ENCODE data around the gene KRTAP19-3. TPM values are rescaled to one million over a fixed set of nuclear protein-coding genes. Genes with fewer than 3 reads are reported as not detected.
"Not testable (repeated sequence)": the region's sequence is repeated elsewhere in the genome, so short reads cannot be mapped to it uniquely, and the experiment has no call there.

KRTAP19-3 gene
- total RNA-seq (2021; fragmentation: NEBNext Ultra II Directional; extraction: Animal tissue kit (Norgen Biotek cat#: 25700)): not detected
- long read RNA-seq: 0 reads

DNA sequence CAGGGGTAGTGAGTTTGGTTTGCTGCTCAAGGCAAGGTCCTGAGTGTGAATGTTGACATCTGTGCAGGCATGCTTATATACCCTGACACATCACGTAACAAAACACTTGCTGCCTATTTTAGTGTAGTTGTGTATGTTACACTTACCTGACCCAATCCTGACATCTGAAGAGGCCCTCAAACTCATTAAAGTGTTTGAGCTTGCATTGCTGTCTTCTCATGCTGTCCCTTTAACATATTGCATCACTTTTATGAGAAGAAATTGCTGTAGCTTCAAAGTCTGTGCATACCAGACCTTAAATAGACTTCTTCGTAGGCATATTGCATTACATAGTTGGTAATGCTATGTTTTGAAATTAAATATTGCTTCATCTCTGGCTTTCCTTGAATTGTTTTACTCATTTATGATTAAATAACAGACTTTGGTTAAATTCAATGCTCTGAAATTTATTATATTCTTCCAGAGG, at the start of gene KRTAP19-3:
TSS of gene KRTAP19-3 (minus strand) at position 51 of the 466 bp plus-strand sequence. CDS start 56 bp downstream, outside the sequence.
- DNase-seq: no peak
- H3K27ac Mint-ChIP-seq: no peak within 1 kb of the TSS

DNA sequence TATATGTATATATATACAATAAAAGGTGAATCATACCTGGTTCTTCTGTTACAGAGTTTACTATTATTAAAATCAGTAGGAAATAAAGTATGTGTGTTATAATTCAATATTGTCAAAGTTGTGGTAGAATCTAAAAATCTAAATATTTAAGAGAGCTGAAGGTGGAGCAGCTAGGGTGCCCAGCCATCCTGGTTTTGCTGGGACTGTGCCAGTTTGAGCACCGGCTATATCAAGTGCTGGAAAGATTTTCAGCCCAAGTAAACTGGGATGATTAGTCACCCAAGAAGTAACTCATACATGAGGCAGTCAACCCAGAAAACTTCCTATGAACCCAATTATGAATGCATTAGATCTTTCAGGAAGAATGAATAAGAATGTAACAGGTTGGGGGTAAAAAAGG, 27.1 kb upstream of the KRTAP19-3 start:
- H3K27me3 Mint-ChIP-seq (ENCODE audit: insufficient read depth): no peaks in the 10 kb centered on the region
- no peaks in the 10 kb centered on the region for H3K4me1 Mint-ChIP-seq (ENCODE audit: low read depth)
- H3K36me3 Mint-ChIP-seq (ENCODE audit: low read depth): peaks cover 12% of the 10 kb centered on the region; the same call in 1 of the 2 replicates
- TF ChIP-seq CTCF (IDR thresholded peaks at IDR 0.05): no peak
- no peak for DNase-seq
- no peak overlapping the region for H3K27ac Mint-ChIP-seq
- peaks cover 29% of the 10 kb centered on the region for H3K9me3 Mint-ChIP-seq
- no peak overlapping the region for H3K4me3 Mint-ChIP-seq

More for the DNA sequence above, at the start of gene KRTAP19-3:
- Mint-ChIP-seq H3K4me1 (ENCODE audit: low read depth) (no peaks in the 10 kb centered on the region), H3K27me3 (ENCODE audit: insufficient read depth) (no peaks in the 10 kb centered on the region), H3K4me3 (no peak within 1 kb of the TSS), H3K9me3 (peaks cover 33% of the 10 kb centered on the region), H3K36me3 (ENCODE audit: low read depth) (0 out of 2 replicates have a peak, but pooled peaks cover 4% of the 10 kb centered on the region)
- no peak for TF ChIP-seq CTCF (IDR thresholded peaks at IDR 0.05)

- Mint-ChIP-seq H3K9me3 (peaks cover 40% of the 10 kb centered on the region), H3K4me3 (no peak overlapping the region), H3K27me3 (ENCODE audit: insufficient read depth) (no peaks in the 10 kb centered on the region), H3K4me1 (ENCODE audit: low read depth) (no peaks in the 10 kb centered on the region), H3K27ac (no peak overlapping the region), H3K36me3 (ENCODE audit: low read depth) (peaks cover 12% of the 10 kb centered on the region; the same call in 1 of the 2 replicates)
- no peak for TF ChIP-seq CTCF (IDR thresholded peaks at IDR 0.05)
- no peak for DNase-seq
Measured at GRCh38 chr21:30515681-30516080, 23.9 kb upstream of the KRTAP19-3 start.

DNA sequence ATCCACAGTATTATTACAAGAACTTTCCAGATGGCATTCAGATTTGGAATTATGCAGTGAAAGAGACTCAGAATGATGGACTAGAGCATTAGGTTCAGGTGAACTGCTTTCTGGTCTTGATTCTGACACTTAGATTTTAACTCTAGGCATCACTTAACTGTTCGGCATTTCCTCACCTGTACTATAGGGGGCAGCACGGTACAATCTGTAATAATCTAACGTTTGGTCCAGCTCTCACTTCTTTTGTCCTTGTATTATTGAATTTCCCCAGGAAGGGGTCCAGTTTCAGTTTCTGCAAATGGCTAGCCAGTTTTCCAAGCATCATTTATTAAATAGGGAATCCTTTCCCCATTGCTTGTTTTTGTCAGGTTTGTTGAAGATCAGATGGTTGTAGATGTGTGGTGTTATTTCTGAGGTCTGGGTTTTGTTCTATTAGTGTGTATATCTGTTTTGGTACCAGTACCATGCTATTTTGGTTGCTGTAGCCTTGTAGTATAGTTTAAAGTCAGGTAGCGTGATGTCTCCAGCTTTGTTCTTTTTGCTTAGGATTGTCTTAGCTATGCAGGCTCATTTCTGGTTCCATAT, 13.9 kb upstream of the KRTAP19-3 start:
- TF ChIP-seq CTCF (IDR thresholded peaks at IDR 0.05): 0 out of 2 replicates have a peak, but pooled peaks have one; percentile 10
- peaks cover 59% of the 10 kb centered on the region for H3K9me3 Mint-ChIP-seq
- not testable (repeated sequence) for H3K27ac Mint-ChIP-seq; DNase-seq; H3K4me3 Mint-ChIP-seq; H3K36me3 Mint-ChIP-seq (ENCODE audit: low read depth); H3K27me3 Mint-ChIP-seq (ENCODE audit: insufficient read depth); H3K4me1 Mint-ChIP-seq (ENCODE audit: low read depth)

GRCh38 chr21:30502041-30502440, 10.2 kb upstream of the KRTAP19-3 start, which contains the start of gene KRTAP19-5:
Gene KRTAP19-5 (minus strand): TSS chr21:30502141. CDS start chr21:30502090, 51 bp downstream.
- H3K36me3 Mint-ChIP-seq (ENCODE audit: low read depth): no peaks in the 10 kb centered on the region; the same call in 1 of the 2 replicates
- no peaks in the 10 kb centered on the region for H3K27me3 Mint-ChIP-seq (ENCODE audit: insufficient read depth)
- no peaks in the 10 kb centered on the region for H3K4me1 Mint-ChIP-seq (ENCODE audit: low read depth)
- DNase-seq: no peak
- peaks cover 58% of the 10 kb centered on the region for H3K9me3 Mint-ChIP-seq
- no peak within 1 kb of the TSS for H3K4me3 Mint-ChIP-seq
- no peak within 1 kb of the TSS for H3K27ac Mint-ChIP-seq
- TF ChIP-seq CTCF (IDR thresholded peaks at IDR 0.05): no peak
